A673 (cell line): ENCODE results near the gene TRPC3.

Experiments used
- CTCF ChIP-seq: fragments of 300-800, 200-600 bp; sonication (generic); conservative IDR thresholded peaks from 2 replicates; pipeline ENCODE4 v1.5.1; 2017; ENCODE audit warnings: low read depth, mild to moderate bottlenecking, antibody characterized with exemption, low read length, moderate library complexity, mixed read lengths
- EZH2 ChIP-seq: fragments of 200-600 bp; sonication (generic); IDR thresholded peaks from 2 replicates; pipeline ENCODE4 v1.6.1; 2017; ENCODE audit warnings: borderline replicate concordance, low read depth, mild to moderate bottlenecking, mixed read lengths, antibody characterized with exemption, low read length; ENCODE audit not compliant: poor library complexity, severe bottlenecking

DNA sequence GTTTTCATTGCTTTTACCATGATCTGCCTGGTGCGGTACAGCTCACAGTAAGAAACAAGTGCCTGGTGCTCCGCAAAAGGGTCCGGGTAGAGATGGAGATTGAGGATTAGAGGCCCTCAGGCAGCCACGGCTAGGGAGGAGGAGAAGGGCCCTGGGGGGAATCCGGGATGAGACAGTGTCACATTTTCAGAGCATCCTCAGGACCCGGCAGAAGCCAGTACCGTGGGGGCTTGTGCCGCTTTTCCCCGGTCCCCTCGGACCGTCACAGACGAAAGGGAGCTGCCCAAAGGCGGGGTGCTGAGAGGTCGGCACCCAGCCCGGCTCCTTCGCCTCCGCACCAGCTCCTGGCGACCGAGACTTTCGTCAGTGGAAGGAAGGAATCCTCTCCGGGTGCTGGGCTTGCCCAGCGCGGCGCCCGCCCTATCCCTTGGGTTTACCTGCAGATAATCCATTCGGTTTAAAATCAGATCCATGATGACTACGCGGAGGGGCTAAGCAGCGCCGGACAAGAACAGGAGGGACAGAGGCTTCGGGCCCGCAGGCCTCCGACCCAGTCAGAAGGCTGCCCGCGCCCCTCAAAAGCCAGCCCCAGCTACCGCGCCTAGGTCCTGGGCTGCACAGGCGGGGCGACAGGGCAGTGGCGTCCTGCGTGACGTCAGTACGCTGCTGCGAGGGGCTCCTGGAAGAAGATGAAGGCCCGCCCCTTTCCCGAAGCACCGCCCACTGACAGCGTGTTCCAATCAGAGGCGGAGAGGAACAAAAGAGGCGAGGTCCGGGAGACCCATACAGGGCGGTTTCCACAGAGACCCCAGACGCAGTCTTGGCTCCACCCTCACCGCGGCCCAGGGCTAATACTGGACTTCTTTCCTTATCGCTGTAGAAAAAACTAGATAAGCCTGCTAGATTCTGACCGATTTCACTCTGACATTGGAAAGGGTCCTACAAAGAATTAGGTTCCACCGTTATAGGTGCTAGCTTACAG, 81.7 kb downstream of the TRPC3 start, which contains the start of gene BBS7:
- no peak for TF ChIP-seq CTCF
- TF ChIP-seq EZH2 = no peak
